Measurements from ENCODE around the gene FYN.

FYN gene

GRCh38 chr6:111673532-111673931, 199.7 kb downstream of the FYN start:
- no peak overlapping the region for H3K4me3 ChIP-seq (ENCODE audit: low read depth in 1 of 2, low read length in 2 of 2)
- no peak for DNase-seq
- H3K79me2 ChIP-seq (ENCODE audit: insufficient read depth, low read length) = no peaks in the 10 kb centered on the region
- H3K4me2 ChIP-seq (ENCODE audit: insufficient read depth, low read length) = no peak overlapping the region
- H3K27ac ChIP-seq (ENCODE audit: low read length) = no peak overlapping the region
- H3K9me3 ChIP-seq (ENCODE audit: insufficient read depth, low read length, severe bottlenecking) = no peaks in the 10 kb centered on the region
- peaks cover 83% of the 10 kb centered on the region for H3K36me3 ChIP-seq (ENCODE audit: insufficient read depth, low read length)
- H2AFZ ChIP-seq (ENCODE audit: low read depth, low read length) = no peak overlapping the region
- no peak overlapping the region for H3K9ac ChIP-seq (ENCODE audit: low read depth, low read length)
- no peaks in the 10 kb centered on the region for H3K4me1 ChIP-seq (ENCODE audit: insufficient read depth, low read length)
- H3K27me3 ChIP-seq (ENCODE audit: insufficient read depth, low read length, poor library complexity) = no peaks in the 10 kb centered on the region
- no peak for ATAC-seq (ENCODE audit: insufficient read depth, low read depth)
- TF ChIP-seq, protein P1, sequence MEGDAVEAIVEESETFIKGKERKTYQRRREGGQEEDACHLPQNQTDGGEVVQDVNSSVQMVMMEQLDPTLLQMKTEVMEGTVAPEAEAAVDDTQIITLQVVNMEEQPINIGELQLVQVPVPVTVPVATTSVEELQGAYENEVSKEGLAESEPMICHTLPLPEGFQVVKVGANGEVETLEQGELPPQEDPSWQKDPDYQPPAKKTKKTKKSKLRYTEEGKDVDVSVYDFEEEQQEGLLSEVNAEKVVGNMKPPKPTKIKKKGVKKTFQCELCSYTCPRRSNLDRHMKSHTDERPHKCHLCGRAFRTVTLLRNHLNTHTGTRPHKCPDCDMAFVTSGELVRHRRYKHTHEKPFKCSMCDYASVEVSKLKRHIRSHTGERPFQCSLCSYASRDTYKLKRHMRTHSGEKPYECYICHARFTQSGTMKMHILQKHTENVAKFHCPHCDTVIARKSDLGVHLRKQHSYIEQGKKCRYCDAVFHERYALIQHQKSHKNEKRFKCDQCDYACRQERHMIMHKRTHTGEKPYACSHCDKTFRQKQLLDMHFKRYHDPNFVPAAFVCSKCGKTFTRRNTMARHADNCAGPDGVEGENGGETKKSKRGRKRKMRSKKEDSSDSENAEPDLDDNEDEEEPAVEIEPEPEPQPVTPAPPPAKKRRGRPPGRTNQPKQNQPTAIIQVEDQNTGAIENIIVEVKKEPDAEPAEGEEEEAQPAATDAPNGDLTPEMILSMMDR (IDR thresholded peaks at IDR 0.05; ENCODE audit: borderline replicate concordance, extremely low read depth, low read length, poor library complexity, severe bottlenecking) = no peak
- no peak for TF ChIP-seq EZH2 (IDR thresholded peaks at IDR 0.05; ENCODE audit: borderline replicate concordance, low read depth, low read length, severe bottlenecking)
- H4K20me1 ChIP-seq (ENCODE audit: insufficient read depth, low read length) = peaks cover 6% of the 10 kb centered on the region; the same call in 1 of the 2 replicates

- DNase-seq = no peak
- H2AFZ ChIP-seq (ENCODE audit: low read depth, low read length) = no peak overlapping the region
Measured at GRCh38 chr6:111672761-111673450, 200.3 kb downstream of the FYN start.

DNA sequence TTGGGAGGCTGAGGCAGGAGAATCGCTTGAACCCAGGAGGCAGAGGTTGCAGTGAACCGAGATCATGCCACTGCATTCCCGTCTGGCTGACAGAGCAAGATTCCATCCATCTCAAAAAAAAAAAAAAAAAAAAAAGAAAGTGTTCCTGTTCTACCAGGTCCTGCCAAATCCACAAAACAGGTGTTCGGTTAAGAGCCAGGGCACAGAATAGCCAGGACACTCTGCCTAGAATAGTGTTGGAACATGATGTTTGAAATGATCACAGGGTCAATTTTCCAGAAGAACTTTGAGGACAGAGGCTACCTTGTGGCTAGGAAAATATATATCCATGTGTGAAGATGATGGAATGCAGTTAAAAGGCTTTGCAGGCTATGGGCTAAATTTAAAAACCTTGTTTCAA, 203.9 kb downstream of the FYN start:
- TF ChIP-seq EZH2 (IDR thresholded peaks at IDR 0.05; ENCODE audit: borderline replicate concordance, low read depth, low read length, severe bottlenecking) = no peak
- TF ChIP-seq, protein P1 (IDR thresholded peaks at IDR 0.05; ENCODE audit: borderline replicate concordance, extremely low read depth, low read length, poor library complexity, severe bottlenecking) = no peak
- H2AFZ ChIP-seq (ENCODE audit: low read depth, low read length) = no peak overlapping the region
- no peaks in the 10 kb centered on the region for H3K27me3 ChIP-seq (ENCODE audit: insufficient read depth, low read length, poor library complexity)
- no peak overlapping the region for H3K4me2 ChIP-seq (ENCODE audit: insufficient read depth, low read length)
- no peaks in the 10 kb centered on the region for H3K4me1 ChIP-seq (ENCODE audit: insufficient read depth, low read length)
- peaks cover 76% of the 10 kb centered on the region for H3K36me3 ChIP-seq (ENCODE audit: insufficient read depth, low read length)
- no peaks in the 10 kb centered on the region for H3K9me3 ChIP-seq (ENCODE audit: insufficient read depth, low read length, severe bottlenecking)
- DNase-seq (no peak), ATAC-seq (ENCODE audit: insufficient read depth, low read depth) (no peak)
- H3K27ac ChIP-seq (ENCODE audit: low read length) = no peak overlapping the region
- H3K4me3 ChIP-seq (ENCODE audit: low read depth in 1 of 2, low read length in 2 of 2) = no peak overlapping the region
- H3K79me2 ChIP-seq (ENCODE audit: insufficient read depth, low read length) = no peaks in the 10 kb centered on the region
- H3K9ac ChIP-seq (ENCODE audit: low read depth, low read length) = no peak overlapping the region
- peaks cover 6% of the 10 kb centered on the region; the same call in 1 of the 2 replicates for H4K20me1 ChIP-seq (ENCODE audit: insufficient read depth, low read length)

More at GRCh38 chr6:111672761-111673450, 200.3 kb downstream of the FYN start:
- Histone ChIP-seq H3K4me2 (ENCODE audit: insufficient read depth, low read length) (no peak overlapping the region), H3K36me3 (ENCODE audit: insufficient read depth, low read length) (peaks cover 82% of the 10 kb centered on the region), H4K20me1 (ENCODE audit: insufficient read depth, low read length) (peaks cover 6% of the 10 kb centered on the region; the same call in 1 of the 2 replicates), H3K9me3 (ENCODE audit: insufficient read depth, low read length, severe bottlenecking) (no peaks in the 10 kb centered on the region), H3K4me3 (ENCODE audit: low read depth in 1 of 2, low read length in 2 of 2) (no peak overlapping the region), H3K9ac (ENCODE audit: low read depth, low read length) (no peak overlapping the region), H3K27ac (ENCODE audit: low read length) (no peak overlapping the region), H3K27me3 (ENCODE audit: insufficient read depth, low read length, poor library complexity) (no peaks in the 10 kb centered on the region), H3K4me1 (ENCODE audit: insufficient read depth, low read length) (no peaks in the 10 kb centered on the region), H3K79me2 (ENCODE audit: insufficient read depth, low read length) (no peaks in the 10 kb centered on the region)
- ATAC-seq (ENCODE audit: insufficient read depth, low read depth) = no peak
- TF ChIP-seq, protein P1 (IDR thresholded peaks at IDR 0.05; ENCODE audit: borderline replicate concordance, extremely low read depth, low read length, poor library complexity, severe bottlenecking) = no peak
- TF ChIP-seq EZH2 (IDR thresholded peaks at IDR 0.05; ENCODE audit: borderline replicate concordance, low read depth, low read length, severe bottlenecking) = no peak
